OCI-LY1 (cell line): Measurements from ENCODE around the gene TNFRSF21.

Experiments
- H2AFZ ChIP-seq: fragments of 200-600 bp; sonication (generic), shearing (Covaris generic); 2 replicates; pipeline ENCODE4 v1.6.0; 2014; ENCODE audit warnings: antibody characterized with exemption, mild to moderate bottlenecking, low read length
- H3F3A ChIP-seq: fragments of 200-600 bp; sonication (generic), shearing (Covaris generic); 2 replicates; pipeline ENCODE4 v1.6.0; 2014; ENCODE audit warnings: mild to moderate bottlenecking, antibody characterized with exemption, low read length, moderate library complexity; ENCODE audit not compliant: insufficient read depth
- H3K27ac ChIP-seq: fragments of 200-600 bp; sonication (generic); 2 replicates; pipeline ENCODE4 v1.5.1; 2014; ENCODE audit warnings: low read length, mixed run types, mild to moderate bottlenecking, low read depth; ENCODE audit not compliant: poor library complexity, severe bottlenecking
- H3K27me3 ChIP-seq: fragments of 200-600 bp; sonication (generic); 2 replicates; pipeline ENCODE4 v1.6.0; 2014; ENCODE audit warnings: antibody characterized with exemption, mild to moderate bottlenecking, low read length, moderate library complexity; ENCODE audit not compliant: insufficient read depth
- H3K36me3 ChIP-seq: fragments of 200-600 bp; sonication (generic); 2 replicates; pipeline ENCODE4 v1.6.1; 2014; ENCODE audit warnings: mild to moderate bottlenecking, antibody characterized with exemption, low read length, moderate library complexity, mixed read lengths; ENCODE audit not compliant: insufficient read depth
- H3K4me1 ChIP-seq: fragments of 200-600 bp; sonication (generic); 2 replicates; pipeline ENCODE4 v1.5.1; 2014; ENCODE audit warnings: mild to moderate bottlenecking, low read length, moderate library complexity; ENCODE audit not compliant: insufficient read depth, severe bottlenecking
- H3K4me2 ChIP-seq: fragments of 200-600 bp; sonication (generic), shearing (Covaris generic); 2 replicates; pipeline ENCODE4 v1.6.1; 2014; ENCODE audit warnings: low read length
- H3K4me3 ChIP-seq: fragments of 200-600 bp; sonication (generic); 2 replicates; pipeline ENCODE4 v1.5.1; 2014; ENCODE audit warnings: low read length, low read depth, mild to moderate bottlenecking, mixed read lengths; ENCODE audit not compliant: poor library complexity, severe bottlenecking
- H3K79me2 ChIP-seq: fragments of 200-600 bp; shearing (Covaris generic); 2 replicates; pipeline ENCODE4 v1.6.1; 2016; ENCODE audit warnings: mixed run types, low read length, mixed read lengths; ENCODE audit not compliant: insufficient read depth
- H3K9ac ChIP-seq: fragments of 200-600 bp; sonication (generic), shearing (Covaris generic); 2 replicates; pipeline ENCODE4 v1.6.1; 2014; ENCODE audit warnings: mild to moderate bottlenecking, low read length, mixed read lengths
- H3K9me2 ChIP-seq: fragments of 200-600 bp; sonication (generic), shearing (Covaris generic); 2 replicates; pipeline ENCODE4 v1.6.1; 2014; ENCODE audit warnings: low read depth, mild to moderate bottlenecking, low read length, mixed read lengths
- H3K9me3 ChIP-seq: fragments of 200-600 bp; shearing (Covaris generic); 2 replicates; pipeline ENCODE4 v1.6.1; 2014; ENCODE audit warnings: low read length, mixed read lengths
- H4K20me1 ChIP-seq: fragments of 200-600 bp; sonication (generic), shearing (Covaris generic); 2 replicates; pipeline ENCODE4 v1.6.0; 2016; ENCODE audit warnings: mild to moderate bottlenecking, low read length; ENCODE audit not compliant: insufficient read depth
- EZH2 ChIP-seq: fragments of 200-600 bp; sonication (generic), shearing (Covaris generic); IDR thresholded peaks from 2 replicates; pipeline ENCODE4 v1.8.0; 2017; ENCODE audit warnings: borderline replicate concordance, mixed run types, mild to moderate bottlenecking, antibody characterized with exemption, low read length, moderate library complexity, mixed read lengths
- TF ChIP-seq, protein P1 (sequence below): fragments of 200-600 bp; sonication (generic), shearing (Covaris generic); IDR thresholded peaks from 2 replicates; pipeline ENCODE4 v1.5.1; 2017; ENCODE audit warnings: mild to moderate bottlenecking, antibody characterized with exemption, low read length, moderate library complexity, mixed read lengths

Gene TNFRSF21

DNA sequence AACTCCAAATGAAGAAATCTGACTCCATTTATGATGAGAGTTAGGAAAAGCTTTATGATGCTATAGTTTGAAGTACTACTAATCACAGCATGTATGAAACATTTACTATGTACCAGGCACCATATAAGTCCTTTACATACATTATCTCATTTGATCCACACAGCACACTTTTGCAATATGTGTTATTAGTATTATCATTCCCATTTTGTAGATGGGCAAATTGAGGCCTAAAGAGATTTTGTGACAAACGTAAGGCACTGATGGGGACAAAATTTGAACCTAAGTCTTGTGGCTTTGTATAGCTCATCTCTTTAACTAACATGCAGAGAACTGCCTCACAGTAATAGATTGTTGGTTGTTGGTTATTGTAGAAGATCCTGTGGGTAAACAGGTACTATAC lies 14.2 kb upstream of the TNFRSF21 start:
- no peaks in the 10 kb centered on the region for H4K20me1 ChIP-seq
- TF ChIP-seq, protein P1, sequence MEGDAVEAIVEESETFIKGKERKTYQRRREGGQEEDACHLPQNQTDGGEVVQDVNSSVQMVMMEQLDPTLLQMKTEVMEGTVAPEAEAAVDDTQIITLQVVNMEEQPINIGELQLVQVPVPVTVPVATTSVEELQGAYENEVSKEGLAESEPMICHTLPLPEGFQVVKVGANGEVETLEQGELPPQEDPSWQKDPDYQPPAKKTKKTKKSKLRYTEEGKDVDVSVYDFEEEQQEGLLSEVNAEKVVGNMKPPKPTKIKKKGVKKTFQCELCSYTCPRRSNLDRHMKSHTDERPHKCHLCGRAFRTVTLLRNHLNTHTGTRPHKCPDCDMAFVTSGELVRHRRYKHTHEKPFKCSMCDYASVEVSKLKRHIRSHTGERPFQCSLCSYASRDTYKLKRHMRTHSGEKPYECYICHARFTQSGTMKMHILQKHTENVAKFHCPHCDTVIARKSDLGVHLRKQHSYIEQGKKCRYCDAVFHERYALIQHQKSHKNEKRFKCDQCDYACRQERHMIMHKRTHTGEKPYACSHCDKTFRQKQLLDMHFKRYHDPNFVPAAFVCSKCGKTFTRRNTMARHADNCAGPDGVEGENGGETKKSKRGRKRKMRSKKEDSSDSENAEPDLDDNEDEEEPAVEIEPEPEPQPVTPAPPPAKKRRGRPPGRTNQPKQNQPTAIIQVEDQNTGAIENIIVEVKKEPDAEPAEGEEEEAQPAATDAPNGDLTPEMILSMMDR, result no peak
- TF ChIP-seq EZH2, result no peak

DNA sequence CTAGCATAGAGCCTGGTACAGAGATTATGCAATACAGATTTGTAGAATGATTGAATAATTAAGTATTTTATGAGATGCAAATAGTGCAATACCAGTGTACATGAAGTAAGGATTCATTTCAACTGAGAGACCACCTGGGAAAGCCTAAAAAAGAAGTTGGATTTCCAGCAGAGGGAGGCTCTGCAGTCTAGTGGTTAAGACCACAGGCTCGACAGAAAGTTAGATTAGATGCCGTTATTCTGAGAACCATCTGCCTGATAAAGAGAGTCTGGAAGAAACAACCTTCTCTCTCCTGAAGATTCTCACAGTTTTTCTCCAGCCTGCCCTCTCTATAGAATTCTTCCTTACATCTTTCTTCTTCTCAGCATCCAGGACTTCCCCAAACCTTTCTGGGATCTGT lies 13.6 kb upstream of the TNFRSF21 start:
- no peak overlapping the region for H3K9ac ChIP-seq
- no peak overlapping the region for H3K27ac ChIP-seq
- no peak overlapping the region for H3K4me3 ChIP-seq
- no peak overlapping the region for H3K4me2 ChIP-seq
- H2AFZ ChIP-seq, result no peak overlapping the region
- no peaks in the 10 kb centered on the region for H3K4me1 ChIP-seq
- no peaks in the 10 kb centered on the region for H4K20me1 ChIP-seq
- H3K36me3 ChIP-seq, result no peaks in the 10 kb centered on the region
- no peak for TF ChIP-seq EZH2
- TF ChIP-seq, protein P1, result no peak
- H3K79me2 ChIP-seq, result no peaks in the 10 kb centered on the region
- no peaks in the 10 kb centered on the region for H3K9me2 ChIP-seq
- no peaks in the 10 kb centered on the region for H3K9me3 ChIP-seq
- H3F3A ChIP-seq, result no peaks in the 10 kb centered on the region
- peaks cover 4% of the 10 kb centered on the region; the same call in 1 of the 2 replicates for H3K27me3 ChIP-seq

More for the DNA sequence above, 14.2 kb upstream of the TNFRSF21 start:
- H3K36me3 ChIP-seq, result no peaks in the 10 kb centered on the region
- H3K27me3 ChIP-seq, result peaks cover 4% of the 10 kb centered on the region; the same call in 1 of the 2 replicates
- no peaks in the 10 kb centered on the region for H3K79me2 ChIP-seq
- no peak overlapping the region for H2AFZ ChIP-seq
- H3K4me1 ChIP-seq, result no peaks in the 10 kb centered on the region
- H3K4me3 ChIP-seq, result no peak overlapping the region
- H3K9me2 ChIP-seq, result no peaks in the 10 kb centered on the region
- H3K4me2 ChIP-seq, result no peak overlapping the region
- no peaks in the 10 kb centered on the region for H3F3A ChIP-seq
- H3K27ac ChIP-seq, result no peak overlapping the region
- no peak overlapping the region for H3K9ac ChIP-seq
- H3K9me3 ChIP-seq, result no peaks in the 10 kb centered on the region

DNA sequence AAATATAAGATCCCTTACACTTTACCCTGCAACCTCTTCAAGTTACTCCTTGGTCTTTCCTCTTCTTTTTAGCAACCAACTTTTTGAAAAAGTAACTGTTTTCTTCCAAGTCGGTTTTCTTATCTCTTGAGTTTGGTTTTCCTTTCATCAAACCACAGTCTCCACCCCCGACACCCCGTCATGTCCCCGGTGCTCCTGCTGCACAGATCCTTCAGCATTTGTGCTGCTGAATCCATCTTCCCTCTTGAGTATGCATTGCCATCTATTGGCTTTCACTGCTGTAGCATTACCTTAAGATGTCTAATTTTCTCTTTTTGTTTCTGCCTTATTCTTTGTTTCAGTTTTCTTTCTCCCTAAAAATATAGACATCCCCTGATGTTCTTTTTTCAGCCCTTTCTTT lies 11.9 kb upstream of the TNFRSF21 start:
- Histone ChIP-seq H3K79me2 (no peaks in the 10 kb centered on the region), H2AFZ (no peak overlapping the region), H4K20me1 (no peaks in the 10 kb centered on the region), H3K4me3 (no peak overlapping the region), H3K9ac (no peak overlapping the region), H3K27ac (no peak overlapping the region), H3K4me1 (no peaks in the 10 kb centered on the region), H3F3A (no peaks in the 10 kb centered on the region), H3K4me2 (no peak overlapping the region), H3K9me2 (no peaks in the 10 kb centered on the region), H3K36me3 (no peaks in the 10 kb centered on the region), H3K9me3 (no peaks in the 10 kb centered on the region), H3K27me3 (peaks cover 4% of the 10 kb centered on the region; the same call in 1 of the 2 replicates)
- TF ChIP-seq EZH2, result no peak
- TF ChIP-seq, protein P1, result no peak
